ENCODE results near the gene NFIA. TPM values are rescaled to one million over a fixed set of nuclear protein-coding genes. Genes with fewer than 3 reads are reported as not detected.

The NFIA gene
- total and polyA plus RNA-seq, 10 of the 15 experiments (the other 5 are each of a cell fraction or from before 2014, with no cell fraction given), result 0.10 to 0.16 TPM; not detected in 8

DNA sequence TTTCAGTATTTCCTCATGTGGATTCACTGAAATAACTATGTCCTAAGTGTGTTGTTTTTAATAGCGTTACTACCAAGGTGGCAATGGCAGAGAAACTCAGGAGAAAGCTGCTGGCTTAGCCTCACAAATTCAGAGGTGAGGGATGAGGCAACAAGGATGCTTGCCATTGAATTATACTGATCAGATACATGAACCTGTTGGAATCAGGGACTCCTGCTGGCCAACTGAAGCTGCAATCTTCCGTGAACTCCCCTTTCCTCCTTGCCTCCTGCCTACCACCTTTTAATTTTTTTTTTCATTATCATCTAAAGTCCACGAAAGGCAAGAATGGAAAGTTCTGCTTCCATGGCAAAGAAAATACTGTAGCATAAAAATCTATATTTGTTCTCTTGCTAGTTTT, 254.7 kb downstream of the NFIA start (continued):
- TF ChIP-seq, protein P1, sequence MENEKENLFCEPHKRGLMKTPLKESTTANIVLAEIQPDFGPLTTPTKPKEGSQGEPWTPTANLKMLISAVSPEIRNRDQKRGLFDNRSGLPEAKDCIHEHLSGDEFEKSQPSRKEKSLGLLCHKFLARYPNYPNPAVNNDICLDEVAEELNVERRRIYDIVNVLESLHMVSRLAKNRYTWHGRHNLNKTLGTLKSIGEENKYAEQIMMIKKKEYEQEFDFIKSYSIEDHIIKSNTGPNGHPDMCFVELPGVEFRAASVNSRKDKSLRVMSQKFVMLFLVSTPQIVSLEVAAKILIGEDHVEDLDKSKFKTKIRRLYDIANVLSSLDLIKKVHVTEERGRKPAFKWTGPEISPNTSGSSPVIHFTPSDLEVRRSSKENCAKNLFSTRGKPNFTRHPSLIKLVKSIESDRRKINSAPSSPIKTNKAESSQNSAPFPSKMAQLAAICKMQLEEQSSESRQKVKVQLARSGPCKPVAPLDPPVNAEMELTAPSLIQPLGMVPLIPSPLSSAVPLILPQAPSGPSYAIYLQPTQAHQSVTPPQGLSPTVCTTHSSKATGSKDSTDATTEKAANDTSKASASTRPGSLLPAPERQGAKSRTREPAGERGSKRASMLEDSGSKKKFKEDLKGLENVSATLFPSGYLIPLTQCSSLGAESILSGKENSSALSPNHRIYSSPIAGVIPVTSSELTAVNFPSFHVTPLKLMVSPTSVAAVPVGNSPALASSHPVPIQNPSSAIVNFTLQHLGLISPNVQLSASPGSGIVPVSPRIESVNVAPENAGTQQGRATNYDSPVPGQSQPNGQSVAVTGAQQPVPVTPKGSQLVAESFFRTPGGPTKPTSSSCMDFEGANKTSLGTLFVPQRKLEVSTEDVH (IDR thresholded peaks at IDR 0.05; ENCODE audit: low read depth, partially characterized antibody), result no peak
- TF ChIP-seq HCFC1 (IDR thresholded peaks at IDR 0.05; ENCODE audit: low read length) (no peak), TCF12 (IDR thresholded peaks at IDR 0.05; ENCODE audit: low read depth, low read length) (no peak), SREBF2 (IDR thresholded peaks at IDR 0.05; ENCODE audit: low read length) (no peak), CHD2 (IDR thresholded peaks at IDR 0.05; ENCODE audit: borderline replicate concordance, low read depth, low read length) (no peak)

DNA sequence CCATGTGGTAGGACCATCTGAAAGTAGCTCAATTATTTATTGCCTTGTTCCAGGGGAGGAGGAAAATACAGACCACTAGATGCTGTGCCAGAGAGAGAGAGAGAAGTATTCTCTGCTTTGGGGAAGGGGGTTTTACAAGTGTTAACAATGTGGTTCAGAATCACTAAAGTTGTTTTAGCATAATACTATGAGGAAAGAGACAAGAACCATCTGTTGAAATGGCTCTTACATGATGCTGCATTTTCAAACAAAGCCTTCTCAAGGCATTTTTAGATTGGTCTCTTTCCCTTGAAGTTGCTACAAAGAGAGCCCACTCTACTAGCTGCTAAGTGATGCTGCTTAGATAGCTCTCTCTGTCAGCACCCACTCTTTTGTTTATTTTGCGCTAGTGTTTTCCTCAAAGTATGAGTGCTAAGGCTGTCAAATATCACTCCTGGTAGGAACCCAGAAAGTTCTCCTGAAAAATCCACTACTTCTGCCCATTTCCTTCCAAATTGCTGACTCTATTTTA, 255.1 kb downstream of the NFIA start:
- RAD21 ChIA-PET (ENCODE audit: unreplicated experiment), result no interaction called here
- in situ Hi-C loops (cut with MboI), result no loop called here
- no TSS peak for BruUV-seq (replicated peaks)

More for the DNA sequence above, 255.1 kb downstream of the NFIA start:
- TF ChIP-seq CBX5 (IDR thresholded peaks at IDR 0.05; ENCODE audit: low read depth) (no peak), RCOR1 (conservative IDR thresholded peaks at IDR 0.05; ENCODE audit: low read depth, low read length) (no peak), KAT2A (conservative IDR thresholded peaks at IDR 0.05; ENCODE audit: control insufficient read depth, low read depth, low read length) (no peak)
- Histone ChIP-seq H2AFZ (ENCODE audit: control insufficient read depth, low read depth, low read length) (no peak overlapping the region), H3K9me3 (replicated peaks; ENCODE audit: control insufficient read depth, insufficient read depth, low read length) (no peaks in the 10 kb centered on the region), H3K9ac (ENCODE audit: control insufficient read depth, insufficient read depth, low read length) (no peak overlapping the region), H3K4me2 (ENCODE audit: control insufficient read depth, insufficient read depth) (no peak overlapping the region), H3K79me2 (ENCODE audit: control insufficient read depth, insufficient read depth, low read length) (no peaks in the 10 kb centered on the region), H3K4me1 (ENCODE audit: control insufficient read depth, insufficient read depth, low read length) (no peaks in the 10 kb centered on the region), H3K36me3 (ENCODE audit: control insufficient read depth in 2 of 2, insufficient read depth in 2 of 2, low read length in 1 of 2) (no peaks in the 10 kb centered on the region), H4K20me1 (ENCODE audit: control insufficient read depth, insufficient read depth) (no peaks in the 10 kb centered on the region), H3K27ac (ENCODE audit: control insufficient read depth, insufficient read depth) (no peak overlapping the region), H3K27me3 (replicated peaks in 1 of 2; ENCODE audit: control insufficient read depth in 2 of 2, insufficient read depth in 2 of 2, low read length in 1 of 2) (peaks cover 0 to 2% of the 10 kb centered on the region in 2 experiments; a peak in 3 of 4 replicates), H3K4me3 (no peak overlapping the region)
- ChIA-PET CTCF (interaction anchor here (1.0 kb wide), 2 partner anchors 9 to 21 kb away, joined by 3 read pairs; no protein-coding TSS in a partner anchor), POLR2A (no interaction called here), SMC1A (ENCODE audit: uncharacterized antibody, unreplicated experiment) (no interaction called here)
- FAIRE-seq (no peak), ATAC-seq (no peak), DNase-seq (ENCODE audit: low read depth, low spot score) (no peak)
- whole genome bisulfite sequencing (ENCODE audit: insufficient coverage, insufficient replicate concordance, low lambda C conversion rate, missing lambda C conversion rate), result 100% methylated on average over 1 of the region's 1 CpG
- intact Hi-C loops (cut with micrococcal nuclease; ENCODE audit: unreplicated experiment), result loop anchor here (10.0 kb wide), 1 partner anchor 263 kb away; no protein-coding TSS in a partner anchor

Measured in GM12878 (cell line).